Suprapubic skin (tissue), 4 donors: ENCODE results near the gene LRBA. TPM values are rescaled to one million over a fixed set of nuclear protein-coding genes. Genes with fewer than 3 reads are reported as not detected.

Experiments used
- DNase-seq, 2 donors: peaks; one replicate each; pipeline ENCODE4 v3.0.0-alpha.2; 2019; ENCODE audit warnings: low spot score in 2 of 2
- H3K27ac ChIP-seq: fragments of 200-600 bp; sonication (generic); one replicate; pipeline ENCODE4 v1.5.1; 2019
- H3K27me3 ChIP-seq: fragments of 200-600 bp; sonication (generic); one replicate; pipeline ENCODE4 v1.5.1; 2019
- H3K36me3 ChIP-seq: fragments of 200-600 bp; sonication (generic); one replicate; pipeline ENCODE4 v1.5.1; 2019
- H3K4me1 ChIP-seq: fragments of 200-600 bp; sonication (generic); one replicate; pipeline ENCODE4 v1.5.1; 2019
- H3K4me3 ChIP-seq: fragments of 200-600 bp; sonication (generic); one replicate; pipeline ENCODE4 v1.5.1; 2019; ENCODE audit warnings: mild to moderate bottlenecking
- H3K9me3 ChIP-seq: fragments of 200-600 bp; sonication (generic); one replicate; pipeline ENCODE4 v1.5.1; 2019
- CTCF ChIP-seq, 2 donors: fragments of 200-600 bp in 1 of 2; fragments of 450-650 bp in 1 of 2; sonication (generic) in 1 of 2; IDR thresholded peaks; one replicate each; pipeline ENCODE4 v1.5.1; 2016 to 2019; ENCODE audit warnings: antibody characterized with exemption in 2 of 2, mild to moderate bottlenecking in 1 of 2, moderate library complexity in 1 of 2
- EP300 ChIP-seq: sonication (generic); formaldehyde crosslinking; IDR thresholded peaks from one replicate; pipeline ENCODE4 v1.6.1; 2017; ENCODE audit warnings: antibody characterized with exemption
- POLR2A ChIP-seq, 2 donors: fragments of 450-650 bp; IDR thresholded peaks; one replicate each; pipeline ENCODE4 v1.6.1; 2017; ENCODE audit warnings: antibody characterized with exemption in 2 of 2, mild to moderate bottlenecking in 2 of 2, moderate library complexity in 2 of 2
- POLR2AphosphoS5 ChIP-seq, 3 donors: sonication (generic); formaldehyde crosslinking; IDR thresholded peaks; one replicate each; pipeline ENCODE4 v1.6.1; 2017; ENCODE audit warnings: antibody characterized with exemption in 3 of 3
- whole genome bisulfite sequencing: methylation state at CpG from one replicate; pipeline ENCODE4 v1.1.5; 2018; 5-methylcytosine and 5-hydroxymethylcytosine counted together
- total RNA-seq, 4 donors: library from RNA; depleted of rRNA; stranded (reverse); fragments of >200 nt; gene quantifications; one replicate each; pipeline ENCODE4 v1.1.0, GENCODE V29; 2016

LRBA gene
- total RNA-seq, 4 donors from 2014 or later = 64.6 to 128 (median 81.0) TPM

GRCh38 chr4:150305995-150306394, 709.1 kb downstream of the LRBA start:
- H3K27me3 ChIP-seq = no peaks in the 10 kb centered on the region
- H3K4me1 ChIP-seq = no peaks in the 10 kb centered on the region
- no peak for TF ChIP-seq CTCF (IDR thresholded peaks at IDR 0.05)
- TF ChIP-seq EP300 = no peak
- TF ChIP-seq POLR2AphosphoS5 (IDR thresholded peaks at IDR 0.05) = no peak
- no peak for TF ChIP-seq POLR2A (IDR thresholded peaks at IDR 0.05)
- DNase-seq = no peak
- H3K9me3 ChIP-seq = no peaks in the 10 kb centered on the region
- WGBS = 59% methylated on average over 2 of the region's 2 CpGs
- no peaks in the 10 kb centered on the region for H3K36me3 ChIP-seq
- H3K4me3 ChIP-seq = no peak overlapping the region
- H3K27ac ChIP-seq = no peak overlapping the region

GRCh38 chr4:150302553-150302952, 712.5 kb downstream of the LRBA start:
- Histone ChIP-seq H3K27me3 (no peaks in the 10 kb centered on the region), H3K4me3 (no peak overlapping the region), H3K9me3 (no peaks in the 10 kb centered on the region), H3K27ac (no peak overlapping the region), H3K36me3 (no peaks in the 10 kb centered on the region), H3K4me1 (no peaks in the 10 kb centered on the region)
- TF ChIP-seq POLR2AphosphoS5 (IDR thresholded peaks at IDR 0.05) (no peak), POLR2A (IDR thresholded peaks at IDR 0.05) (no peak), EP300 (no peak), CTCF (IDR thresholded peaks at IDR 0.05) (no peak)
- no peak for DNase-seq
- WGBS = 66% methylated on average over 4 of the region's 4 CpGs

- DNase-seq = no peak
- TF ChIP-seq CTCF (IDR thresholded peaks at IDR 0.05) (no peak), POLR2A (IDR thresholded peaks at IDR 0.05) (no peak), POLR2AphosphoS5 (IDR thresholded peaks at IDR 0.05) (no peak), EP300 (no peak)
- Histone ChIP-seq H3K9me3 (no peaks in the 10 kb centered on the region), H3K27ac (no peak overlapping the region), H3K27me3 (no peaks in the 10 kb centered on the region), H3K4me3 (no peak overlapping the region), H3K4me1 (no peaks in the 10 kb centered on the region), H3K36me3 (no peaks in the 10 kb centered on the region)
- WGBS = 95% methylated on average over 4 of the region's 4 CpGs
Measured at GRCh38 chr4:150299816-150300215, 715.3 kb downstream of the LRBA start.

GRCh38 chr4:150297861-150298474, 717.1 kb downstream of the LRBA start:
- Histone ChIP-seq H3K27ac (no peak overlapping the region), H3K4me3 (no peak overlapping the region), H3K27me3 (no peaks in the 10 kb centered on the region), H3K36me3 (no peaks in the 10 kb centered on the region), H3K9me3 (no peaks in the 10 kb centered on the region), H3K4me1 (no peaks in the 10 kb centered on the region)
- no peak for DNase-seq
- 96% methylated on average over 1 of the region's 1 CpG for WGBS
- TF ChIP-seq POLR2AphosphoS5 (IDR thresholded peaks at IDR 0.05) (no peak), EP300 (no peak), POLR2A (IDR thresholded peaks at IDR 0.05) (no peak), CTCF (IDR thresholded peaks at IDR 0.05) (peak in 1 of 2 donors; percentile 16)

GRCh38 chr4:150289881-150290280, 725.2 kb downstream of the LRBA start:
- H3K27me3 ChIP-seq = no peaks in the 10 kb centered on the region
- no peak overlapping the region for H3K27ac ChIP-seq
- 85% methylated on average over 3 of the region's 3 CpGs for WGBS
- TF ChIP-seq POLR2AphosphoS5 (IDR thresholded peaks at IDR 0.05) = no peak
- TF ChIP-seq CTCF (IDR thresholded peaks at IDR 0.05) = no peak
- no peak for TF ChIP-seq EP300
- TF ChIP-seq POLR2A (IDR thresholded peaks at IDR 0.05) = no peak
- no peak overlapping the region for H3K4me3 ChIP-seq
- H3K36me3 ChIP-seq = no peaks in the 10 kb centered on the region
- DNase-seq = no peak
- H3K9me3 ChIP-seq = no peaks in the 10 kb centered on the region
- H3K4me1 ChIP-seq = no peaks in the 10 kb centered on the region
